K562 treated with DMSO at 1 percent for 4 hours (cell line): ENCODE data around the gene P4HA2. TPM values are rescaled to one million over a fixed set of nuclear protein-coding genes. Genes with fewer than 3 reads are reported as not detected.

Source experiments
- total RNA-seq: library from RNA; unstranded; fragments of 300-600 nt; gene quantifications from 2 replicates; pipeline ENCODE4 v1.2.3, GENCODE V29; 2022; ENCODE audit not compliant: insufficient read depth

The P4HA2 gene
- 47.6 and 48.7 TPM in 2 replicates for total RNA-seq

DNA sequence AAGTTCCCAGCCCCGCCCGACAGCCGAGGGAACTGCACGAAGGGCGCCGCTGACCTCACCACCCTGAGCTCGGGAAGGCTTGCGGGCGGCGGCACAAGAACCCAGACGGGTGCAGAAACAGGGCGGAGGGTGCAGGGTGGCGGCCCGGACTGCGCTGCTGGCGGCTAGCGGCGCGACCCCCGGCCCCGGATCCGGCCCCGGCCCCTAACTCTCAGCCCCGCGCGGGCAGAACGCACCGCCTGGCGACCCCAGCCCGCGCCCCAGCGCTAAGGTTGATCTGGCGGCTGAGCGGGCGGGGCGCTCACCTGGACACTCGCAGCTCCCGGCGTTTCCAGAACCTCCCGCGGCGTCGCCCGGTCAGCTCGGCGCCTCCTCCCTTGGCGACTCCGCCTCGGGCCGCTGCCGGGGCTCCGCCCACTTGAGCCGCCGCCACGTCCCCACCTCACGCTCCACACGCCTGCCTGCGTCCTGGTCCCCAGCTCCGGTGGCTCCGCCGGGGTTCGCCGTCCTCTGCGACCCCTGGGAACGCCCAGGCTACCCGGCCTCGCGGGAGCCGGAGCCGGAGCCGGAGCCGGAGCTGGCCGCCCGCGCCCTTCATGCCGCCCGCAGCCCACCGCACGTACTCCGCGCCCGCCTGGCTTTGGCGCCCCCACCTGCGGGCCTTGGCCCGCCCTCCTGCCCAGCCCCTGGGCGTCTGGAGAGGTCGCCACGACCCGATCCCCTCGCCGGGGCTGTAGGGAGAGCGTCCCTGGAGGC lies at the start of gene P4HA2:
TSS of gene P4HA2 (minus strand) at position 369 of the 756 bp plus-strand sequence. CDS start 9,227 bp downstream, outside the sequence.

GRCh38 chr5:132257131-132258101 lies 29.8 kb upstream of the P4HA2 start, which contains the start of gene PDLIM4:
PDLIM4 (plus strand) TSS chr5:132257696; CDS start chr5:132257735, 39 bp downstream.

Other genes starting within 250 kb of the P4HA2 start
- 1.4 and 1.6 TPM in 2 replicates for gene ACSL6, start 216.2 kb downstream of the P4HA2 start, total RNA-seq
- gene IL3, start 167.2 kb downstream of the P4HA2 start, total RNA-seq = not detected in 2 replicates
- not detected in 2 replicates for gene CSF2, start 154.1 kb downstream of the P4HA2 start, total RNA-seq
- gene PDLIM4, start 29.8 kb upstream of the P4HA2 start, total RNA-seq = 26.5 and 32.2 TPM in 2 replicates
- gene SLC22A4, start 66.5 kb upstream of the P4HA2 start, total RNA-seq = 0.38 and 0.97 TPM in 2 replicates
- 7.8 and 9.1 TPM in 2 replicates for gene SLC22A5, start 141.9 kb upstream of the P4HA2 start, total RNA-seq